Upper lobe of left lung (tissue), 4 donors: ENCODE results near the gene UPP2.

Experiments used
- CTCF ChIP-seq, 6 experiments: fragments of 450-650 bp in 4 of 6; fragments of 200-600 bp in 2 of 6; sonication (generic) in 2 of 6; IDR thresholded peaks; one replicate each; pipeline ENCODE4 v1.5.1; 2016 to 2019; ENCODE audit warnings: antibody characterized with exemption in 6 of 6
- POLR2A ChIP-seq, 4 donors: fragments of 450-650 bp; IDR thresholded peaks; one replicate each; pipeline ENCODE4 v1.5.1; 2016 to 2017; ENCODE audit warnings: antibody characterized with exemption in 4 of 4, mild to moderate bottlenecking in 2 of 4
- POLR2AphosphoS5 ChIP-seq, 2 donors: sonication (generic); formaldehyde crosslinking; IDR thresholded peaks; one replicate each; pipeline ENCODE4 v1.5.1; 2017; ENCODE audit warnings: antibody characterized with exemption in 2 of 2

- no peak for TF ChIP-seq CTCF (IDR thresholded peaks at IDR 0.05)
- TF ChIP-seq POLR2A (IDR thresholded peaks at IDR 0.05), result no peak
- TF ChIP-seq POLR2AphosphoS5 (IDR thresholded peaks at IDR 0.05), result no peak
These were observed 19.3 kb downstream of the UPP2 start for GRCh38 chr2:158120664-158121641.
